ENCODE data around the gene PSEN1.

DNA sequence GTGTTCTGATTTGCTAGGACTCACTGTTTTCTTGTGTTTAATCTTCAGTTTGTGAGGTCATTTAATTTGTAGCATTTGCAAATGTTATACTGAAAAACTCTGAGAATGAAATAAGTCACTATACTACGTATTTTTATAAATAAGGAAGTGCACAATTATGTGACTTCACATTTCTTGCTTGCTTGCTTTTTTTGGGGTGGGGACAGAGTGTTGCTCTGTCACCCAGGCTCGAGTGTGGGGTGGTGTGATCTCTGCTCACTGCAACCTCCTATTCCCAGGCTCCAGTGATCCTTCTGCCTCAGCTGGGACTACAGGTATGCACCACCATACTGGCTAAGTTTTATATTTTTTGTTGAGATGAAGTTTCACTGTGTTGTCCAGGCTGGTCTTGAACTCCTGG lies 45.3 kb upstream of the PSEN1 start:
- TF ChIP-seq POLR2AphosphoS5 (IDR thresholded peaks at IDR 0.05; ENCODE audit: low read depth) (no peak), EZH2 (IDR thresholded peaks at IDR 0.05; ENCODE audit: low read depth, unreplicated experiment) (no peak), NANOG (IDR thresholded peaks at IDR 0.05; ENCODE audit: borderline replicate concordance) (no peak), CREB1 (CRISPR knock-in tag; IDR thresholded peaks at IDR 0.05; ENCODE audit: low read depth) (no peak), JUNB (IDR thresholded peaks at IDR 0.05; ENCODE audit: unreplicated experiment) (no peak)
- TF ChIP-seq, protein P1, sequence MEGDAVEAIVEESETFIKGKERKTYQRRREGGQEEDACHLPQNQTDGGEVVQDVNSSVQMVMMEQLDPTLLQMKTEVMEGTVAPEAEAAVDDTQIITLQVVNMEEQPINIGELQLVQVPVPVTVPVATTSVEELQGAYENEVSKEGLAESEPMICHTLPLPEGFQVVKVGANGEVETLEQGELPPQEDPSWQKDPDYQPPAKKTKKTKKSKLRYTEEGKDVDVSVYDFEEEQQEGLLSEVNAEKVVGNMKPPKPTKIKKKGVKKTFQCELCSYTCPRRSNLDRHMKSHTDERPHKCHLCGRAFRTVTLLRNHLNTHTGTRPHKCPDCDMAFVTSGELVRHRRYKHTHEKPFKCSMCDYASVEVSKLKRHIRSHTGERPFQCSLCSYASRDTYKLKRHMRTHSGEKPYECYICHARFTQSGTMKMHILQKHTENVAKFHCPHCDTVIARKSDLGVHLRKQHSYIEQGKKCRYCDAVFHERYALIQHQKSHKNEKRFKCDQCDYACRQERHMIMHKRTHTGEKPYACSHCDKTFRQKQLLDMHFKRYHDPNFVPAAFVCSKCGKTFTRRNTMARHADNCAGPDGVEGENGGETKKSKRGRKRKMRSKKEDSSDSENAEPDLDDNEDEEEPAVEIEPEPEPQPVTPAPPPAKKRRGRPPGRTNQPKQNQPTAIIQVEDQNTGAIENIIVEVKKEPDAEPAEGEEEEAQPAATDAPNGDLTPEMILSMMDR (conservative IDR thresholded peaks at IDR 0.05; ENCODE audit: low read depth in 2 of 2) = no peak
- TF ChIP-seq, protein P2, sequence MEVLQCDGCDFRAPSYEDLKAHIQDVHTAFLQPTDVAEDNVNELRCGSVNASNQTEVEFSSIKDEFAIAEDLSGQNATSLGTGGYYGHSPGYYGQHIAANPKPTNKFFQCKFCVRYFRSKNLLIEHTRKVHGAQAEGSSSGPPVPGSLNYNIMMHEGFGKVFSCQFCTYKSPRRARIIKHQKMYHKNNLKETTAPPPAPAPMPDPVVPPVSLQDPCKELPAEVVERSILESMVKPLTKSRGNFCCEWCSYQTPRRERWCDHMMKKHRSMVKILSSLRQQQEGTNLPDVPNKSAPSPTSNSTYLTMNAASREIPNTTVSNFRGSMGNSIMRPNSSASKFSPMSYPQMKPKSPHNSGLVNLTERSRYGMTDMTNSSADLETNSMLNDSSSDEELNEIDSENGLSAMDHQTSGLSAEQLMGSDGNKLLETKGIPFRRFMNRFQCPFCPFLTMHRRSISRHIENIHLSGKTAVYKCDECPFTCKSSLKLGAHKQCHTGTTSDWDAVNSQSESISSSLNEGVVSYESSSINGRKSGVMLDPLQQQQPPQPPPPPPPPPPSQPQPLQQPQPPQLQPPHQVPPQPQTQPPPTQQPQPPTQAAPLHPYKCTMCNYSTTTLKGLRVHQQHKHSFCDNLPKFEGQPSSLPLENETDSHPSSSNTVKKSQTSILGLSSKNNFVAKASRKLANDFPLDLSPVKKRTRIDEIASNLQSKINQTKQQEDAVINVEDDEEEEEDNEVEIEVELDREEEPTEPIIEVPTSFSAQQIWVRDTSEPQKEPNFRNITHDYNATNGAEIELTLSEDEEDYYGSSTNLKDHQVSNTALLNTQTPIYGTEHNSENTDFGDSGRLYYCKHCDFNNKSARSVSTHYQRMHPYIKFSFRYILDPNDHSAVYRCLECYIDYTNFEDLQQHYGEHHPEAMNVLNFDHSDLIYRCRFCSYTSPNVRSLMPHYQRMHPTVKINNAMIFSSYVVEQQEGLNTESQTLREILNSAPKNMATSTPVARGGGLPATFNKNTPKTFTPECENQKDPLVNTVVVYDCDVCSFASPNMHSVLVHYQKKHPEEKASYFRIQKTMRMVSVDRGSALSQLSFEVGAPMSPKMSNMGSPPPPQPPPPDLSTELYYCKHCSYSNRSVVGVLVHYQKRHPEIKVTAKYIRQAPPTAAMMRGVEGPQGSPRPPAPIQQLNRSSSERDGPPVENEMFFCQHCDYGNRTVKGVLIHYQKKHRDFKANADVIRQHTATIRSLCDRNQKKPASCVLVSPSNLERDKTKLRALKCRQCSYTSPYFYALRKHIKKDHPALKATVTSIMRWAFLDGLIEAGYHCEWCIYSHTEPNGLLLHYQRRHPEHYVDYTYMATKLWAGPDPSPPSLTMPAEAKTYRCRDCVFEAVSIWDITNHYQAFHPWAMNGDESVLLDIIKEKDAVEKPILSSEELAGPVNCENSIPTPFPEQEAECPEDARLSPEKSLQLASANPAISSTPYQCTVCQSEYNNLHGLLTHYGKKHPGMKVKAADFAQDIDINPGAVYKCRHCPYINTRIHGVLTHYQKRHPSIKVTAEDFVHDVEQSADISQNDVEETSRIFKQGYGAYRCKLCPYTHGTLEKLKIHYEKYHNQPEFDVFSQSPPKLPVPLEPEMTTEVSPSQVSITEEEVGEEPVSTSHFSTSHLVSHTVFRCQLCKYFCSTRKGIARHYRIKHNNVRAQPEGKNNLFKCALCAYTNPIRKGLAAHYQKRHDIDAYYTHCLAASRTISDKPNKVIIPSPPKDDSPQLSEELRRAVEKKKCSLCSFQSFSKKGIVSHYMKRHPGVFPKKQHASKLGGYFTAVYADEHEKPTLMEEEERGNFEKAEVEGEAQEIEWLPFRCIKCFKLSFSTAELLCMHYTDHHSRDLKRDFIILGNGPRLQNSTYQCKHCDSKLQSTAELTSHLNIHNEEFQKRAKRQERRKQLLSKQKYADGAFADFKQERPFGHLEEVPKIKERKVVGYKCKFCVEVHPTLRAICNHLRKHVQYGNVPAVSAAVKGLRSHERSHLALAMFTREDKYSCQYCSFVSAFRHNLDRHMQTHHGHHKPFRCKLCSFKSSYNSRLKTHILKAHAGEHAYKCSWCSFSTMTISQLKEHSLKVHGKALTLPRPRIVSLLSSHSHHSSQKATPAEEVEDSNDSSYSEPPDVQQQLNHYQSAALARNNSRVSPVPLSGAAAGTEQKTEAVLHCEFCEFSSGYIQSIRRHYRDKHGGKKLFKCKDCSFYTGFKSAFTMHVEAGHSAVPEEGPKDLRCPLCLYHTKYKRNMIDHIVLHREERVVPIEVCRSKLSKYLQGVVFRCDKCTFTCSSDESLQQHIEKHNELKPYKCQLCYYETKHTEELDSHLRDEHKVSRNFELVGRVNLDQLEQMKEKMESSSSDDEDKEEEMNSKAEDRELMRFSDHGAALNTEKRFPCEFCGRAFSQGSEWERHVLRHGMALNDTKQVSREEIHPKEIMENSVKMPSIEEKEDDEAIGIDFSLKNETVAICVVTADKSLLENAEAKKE (CRISPR knock-in tag; IDR thresholded peaks at IDR 0.05) = no peak
- TF ChIP-seq, protein P3, sequence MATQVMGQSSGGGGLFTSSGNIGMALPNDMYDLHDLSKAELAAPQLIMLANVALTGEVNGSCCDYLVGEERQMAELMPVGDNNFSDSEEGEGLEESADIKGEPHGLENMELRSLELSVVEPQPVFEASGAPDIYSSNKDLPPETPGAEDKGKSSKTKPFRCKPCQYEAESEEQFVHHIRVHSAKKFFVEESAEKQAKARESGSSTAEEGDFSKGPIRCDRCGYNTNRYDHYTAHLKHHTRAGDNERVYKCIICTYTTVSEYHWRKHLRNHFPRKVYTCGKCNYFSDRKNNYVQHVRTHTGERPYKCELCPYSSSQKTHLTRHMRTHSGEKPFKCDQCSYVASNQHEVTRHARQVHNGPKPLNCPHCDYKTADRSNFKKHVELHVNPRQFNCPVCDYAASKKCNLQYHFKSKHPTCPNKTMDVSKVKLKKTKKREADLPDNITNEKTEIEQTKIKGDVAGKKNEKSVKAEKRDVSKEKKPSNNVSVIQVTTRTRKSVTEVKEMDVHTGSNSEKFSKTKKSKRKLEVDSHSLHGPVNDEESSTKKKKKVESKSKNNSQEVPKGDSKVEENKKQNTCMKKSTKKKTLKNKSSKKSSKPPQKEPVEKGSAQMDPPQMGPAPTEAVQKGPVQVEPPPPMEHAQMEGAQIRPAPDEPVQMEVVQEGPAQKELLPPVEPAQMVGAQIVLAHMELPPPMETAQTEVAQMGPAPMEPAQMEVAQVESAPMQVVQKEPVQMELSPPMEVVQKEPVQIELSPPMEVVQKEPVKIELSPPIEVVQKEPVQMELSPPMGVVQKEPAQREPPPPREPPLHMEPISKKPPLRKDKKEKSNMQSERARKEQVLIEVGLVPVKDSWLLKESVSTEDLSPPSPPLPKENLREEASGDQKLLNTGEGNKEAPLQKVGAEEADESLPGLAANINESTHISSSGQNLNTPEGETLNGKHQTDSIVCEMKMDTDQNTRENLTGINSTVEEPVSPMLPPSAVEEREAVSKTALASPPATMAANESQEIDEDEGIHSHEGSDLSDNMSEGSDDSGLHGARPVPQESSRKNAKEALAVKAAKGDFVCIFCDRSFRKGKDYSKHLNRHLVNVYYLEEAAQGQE (IDR thresholded peaks at IDR 0.05; ENCODE audit: unreplicated experiment) = no peak
